ENCODE data around the gene OR5D14.

The OR5D14 gene

DNA sequence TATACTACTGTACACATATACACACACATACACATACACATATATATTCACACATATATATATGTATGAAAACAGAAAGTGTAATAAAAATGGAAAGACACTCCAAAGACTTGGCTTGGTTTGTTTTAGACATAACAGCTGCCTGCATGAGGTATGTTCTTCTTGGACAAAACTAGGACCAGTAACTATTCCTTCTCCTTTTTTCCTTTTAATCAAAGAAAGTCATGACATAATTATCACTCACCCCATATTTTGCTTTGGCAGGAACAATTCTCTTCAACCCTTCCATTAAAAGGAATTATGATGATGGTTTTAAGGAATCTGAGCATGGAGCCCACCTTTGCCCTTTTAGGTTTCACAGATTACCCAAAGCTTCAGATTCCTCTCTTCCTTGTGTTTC is at the start of gene OR5D14:
OR5D14 (plus strand) TSS at position 301 of the 400 bp plus-strand sequence; CDS start at position 301, 0 bp downstream.
- Histone ChIP-seq H3K27me3 (ENCODE audit: control insufficient read depth in 1 of 2, insufficient read depth in 2 of 2, low read length in 2 of 2) (no peaks in the 10 kb centered on the region), H3K4me3 (ENCODE audit: low read depth in 1 of 2, low read length in 2 of 2) (no peak within 1 kb of the TSS), H3K4me1 (ENCODE audit: insufficient read depth, low read length) (no peaks in the 10 kb centered on the region), H3K9me3 (ENCODE audit: low read length) (no peaks in the 10 kb centered on the region), H3K27ac (ENCODE audit: low read depth, low read length) (no peak within 1 kb of the TSS), H3K36me3 (ENCODE audit: insufficient read depth, low read length) (no peaks in the 10 kb centered on the region), H3K9ac (ENCODE audit: low read length) (no peak within 1 kb of the TSS)

DNA sequence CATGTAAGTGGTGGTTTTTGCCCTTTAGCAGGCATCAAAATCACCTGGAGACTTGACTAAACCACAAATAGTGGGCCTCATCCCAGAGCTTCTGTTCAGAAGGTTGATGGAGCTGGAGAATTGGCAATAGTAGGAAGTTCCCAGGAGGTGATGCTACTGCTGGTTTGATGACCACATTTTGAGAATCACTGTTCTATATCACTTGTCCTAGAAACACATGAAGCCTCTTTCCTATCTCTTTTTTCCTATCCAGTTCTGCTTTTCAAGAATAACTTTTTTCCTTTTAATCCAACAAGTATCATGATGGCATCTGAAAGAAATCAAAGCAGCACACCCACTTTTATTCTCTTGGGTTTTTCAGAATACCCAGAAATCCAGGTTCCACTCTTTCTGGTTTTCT is 22.2 kb upstream of the OR5D14 start, which contains the start of gene OR5D13:
OR5D13 (plus strand) TSS at position 301 of the 400 bp plus-strand sequence; CDS start at position 301, 0 bp downstream.
- no peaks in the 10 kb centered on the region for H3K9me3 ChIP-seq (ENCODE audit: low read length)
- no peak within 1 kb of the TSS for H3K9ac ChIP-seq (ENCODE audit: low read length)
- H3K36me3 ChIP-seq (ENCODE audit: insufficient read depth, low read length) = no peaks in the 10 kb centered on the region
- no peaks in the 10 kb centered on the region for H3K27me3 ChIP-seq (ENCODE audit: control insufficient read depth in 1 of 2, insufficient read depth in 2 of 2, low read length in 2 of 2)
- H3K4me1 ChIP-seq (ENCODE audit: insufficient read depth, low read length) = no peaks in the 10 kb centered on the region
- no peak within 1 kb of the TSS for H3K27ac ChIP-seq (ENCODE audit: low read depth, low read length)
- H3K4me3 ChIP-seq (ENCODE audit: low read depth in 1 of 2, low read length in 2 of 2) = no peak within 1 kb of the TSS

DNA sequence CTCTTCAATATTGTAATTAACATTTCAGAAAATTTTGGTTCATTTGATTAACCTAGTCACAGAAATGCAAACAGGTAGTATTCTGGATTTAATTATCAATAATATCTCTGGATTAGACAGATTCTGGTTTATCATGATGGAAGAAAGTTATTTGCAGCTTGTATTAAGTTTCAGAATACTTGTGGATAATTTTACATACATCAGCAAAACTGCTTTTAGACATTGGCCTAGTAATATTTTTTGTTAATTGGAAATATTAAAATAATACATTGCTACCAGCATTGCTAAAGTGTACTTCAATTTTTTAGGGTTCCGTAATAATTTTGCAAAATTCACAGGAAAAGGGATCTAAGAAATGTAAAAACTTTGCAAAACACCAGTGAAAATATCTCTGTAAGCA is 3.8 kb upstream of the OR5D14 start:
- Histone ChIP-seq H3K9me3 (ENCODE audit: low read length) (no peaks in the 10 kb centered on the region), H3K9ac (ENCODE audit: low read length) (no peak overlapping the region), H3K4me1 (ENCODE audit: insufficient read depth, low read length) (no peaks in the 10 kb centered on the region), H3K27ac (ENCODE audit: low read depth, low read length) (no peak overlapping the region), H3K4me3 (ENCODE audit: low read depth in 1 of 2, low read length in 2 of 2) (no peak overlapping the region), H3K27me3 (ENCODE audit: control insufficient read depth in 1 of 2, insufficient read depth in 2 of 2, low read length in 2 of 2) (no peaks in the 10 kb centered on the region), H3K36me3 (ENCODE audit: insufficient read depth, low read length) (no peaks in the 10 kb centered on the region)

DNA sequence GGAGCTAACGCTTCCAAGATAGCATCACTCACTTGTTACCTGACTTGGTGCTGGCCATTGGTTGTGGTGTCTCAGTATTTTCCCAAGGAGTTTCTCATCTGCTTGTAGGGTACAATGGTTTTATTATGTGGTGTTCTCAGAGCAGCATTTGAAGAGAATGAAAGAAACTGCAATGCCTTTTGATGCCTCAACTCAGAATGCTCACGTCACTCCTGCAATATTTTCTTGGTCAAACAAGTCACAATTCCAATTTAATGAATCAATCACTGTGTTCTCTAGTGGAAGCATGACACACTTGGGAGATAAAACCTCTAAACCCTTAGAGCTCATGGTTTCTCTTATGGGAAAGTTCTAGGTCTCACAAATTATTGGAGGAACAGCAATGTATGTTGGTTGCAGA is 2.0 kb upstream of the OR5D14 start:
- no peak overlapping the region for H3K27ac ChIP-seq (ENCODE audit: low read depth, low read length)

DNA sequence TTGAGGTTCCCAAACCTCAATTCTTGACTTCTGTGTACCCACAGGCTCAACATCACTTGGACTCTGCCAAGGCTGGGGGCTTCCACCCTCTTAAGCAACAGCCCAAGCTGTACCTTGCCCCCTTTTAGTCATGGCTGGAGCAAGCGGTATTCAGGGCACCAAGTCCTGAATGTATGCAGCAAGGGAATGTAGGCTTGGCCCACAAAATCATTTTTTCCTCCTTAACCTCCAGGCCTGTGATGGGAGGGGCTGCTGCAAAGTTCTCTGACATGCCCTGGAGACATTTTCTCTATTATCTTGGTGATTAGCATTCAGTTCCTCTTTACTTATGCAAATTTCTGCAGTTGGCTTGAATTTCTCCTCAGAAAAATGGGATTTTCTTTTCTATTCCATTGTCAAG is 10.9 kb downstream of the OR5D14 start:
- Histone ChIP-seq H3K36me3 (ENCODE audit: insufficient read depth, low read length) (no peaks in the 10 kb centered on the region), H3K4me1 (ENCODE audit: insufficient read depth, low read length) (no peaks in the 10 kb centered on the region), H3K27me3 (ENCODE audit: control insufficient read depth in 1 of 2, insufficient read depth in 2 of 2, low read length in 2 of 2) (no peaks in the 10 kb centered on the region), H3K27ac (ENCODE audit: low read depth, low read length) (no peak overlapping the region), H3K4me3 (ENCODE audit: low read depth in 1 of 2, low read length in 2 of 2) (no peak overlapping the region), H3K9ac (ENCODE audit: low read length) (no peak overlapping the region), H3K9me3 (ENCODE audit: low read length) (no peaks in the 10 kb centered on the region)

More for the DNA sequence above, 2.0 kb upstream of the OR5D14 start:
- Histone ChIP-seq H3K27me3 (ENCODE audit: control insufficient read depth in 1 of 2, insufficient read depth in 2 of 2, low read length in 2 of 2) (no peaks in the 10 kb centered on the region), H3K4me3 (ENCODE audit: low read depth in 1 of 2, low read length in 2 of 2) (no peak overlapping the region), H3K36me3 (ENCODE audit: insufficient read depth, low read length) (no peaks in the 10 kb centered on the region), H3K4me1 (ENCODE audit: insufficient read depth, low read length) (no peaks in the 10 kb centered on the region), H3K9me3 (ENCODE audit: low read length) (no peaks in the 10 kb centered on the region), H3K9ac (ENCODE audit: low read length) (no peak overlapping the region)

DNA sequence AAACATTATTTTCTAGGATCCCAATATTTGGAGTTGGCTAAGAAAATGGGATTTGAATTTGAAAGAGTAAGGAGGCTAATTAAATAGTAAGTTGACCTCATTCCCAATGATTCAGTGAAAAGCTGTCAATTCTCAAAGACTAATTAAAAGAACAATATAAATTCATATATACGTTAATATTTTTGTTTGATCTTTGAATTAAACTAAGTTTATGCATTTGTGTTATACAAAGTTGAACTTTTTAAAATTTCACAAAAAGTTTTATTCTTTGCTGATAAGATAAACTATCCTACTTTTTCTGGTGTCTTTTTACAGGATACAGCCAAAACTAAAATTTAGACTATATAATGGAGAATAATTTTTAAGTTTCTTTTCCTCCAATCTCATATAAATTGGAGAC is 15.7 kb downstream of the OR5D14 start, which contains the start of gene OR5L1:
OR5L1 (plus strand) TSS at position 301 of the 400 bp plus-strand sequence. CDS start 100 bp downstream, outside the sequence.
- no peak within 1 kb of the TSS for H3K9ac ChIP-seq (ENCODE audit: low read length)
- H3K27me3 ChIP-seq (ENCODE audit: control insufficient read depth in 1 of 2, insufficient read depth in 2 of 2, low read length in 2 of 2) = no peaks in the 10 kb centered on the region
- no peaks in the 10 kb centered on the region for H3K9me3 ChIP-seq (ENCODE audit: low read length)
- H3K27ac ChIP-seq (ENCODE audit: low read depth, low read length) = no peak within 1 kb of the TSS
- no peaks in the 10 kb centered on the region for H3K36me3 ChIP-seq (ENCODE audit: insufficient read depth, low read length)
- H3K4me3 ChIP-seq (ENCODE audit: low read depth in 1 of 2, low read length in 2 of 2) = no peak within 1 kb of the TSS
- H3K4me1 ChIP-seq (ENCODE audit: insufficient read depth, low read length) = no peaks in the 10 kb centered on the region

DNA sequence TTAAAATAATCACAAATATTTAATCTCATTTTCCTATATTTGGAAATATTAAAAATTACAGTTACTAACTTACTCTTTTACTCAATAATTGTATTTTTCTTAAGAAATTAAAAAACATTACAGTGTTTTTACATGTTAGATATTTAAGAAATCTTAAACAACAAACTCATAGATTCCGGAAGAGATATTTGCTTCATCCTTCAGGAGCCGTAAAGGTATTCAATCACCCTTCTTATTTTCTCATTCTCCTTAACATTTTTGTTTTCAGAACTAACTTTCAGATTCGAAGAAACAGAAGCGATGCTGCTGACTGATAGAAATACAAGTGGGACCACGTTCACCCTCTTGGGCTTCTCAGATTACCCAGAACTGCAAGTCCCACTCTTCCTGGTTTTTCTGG is 24.0 kb downstream of the OR5D14 start, which contains the start of gene OR5D18:
OR5D18 (plus strand) TSS at position 301 of the 400 bp plus-strand sequence; CDS start at position 301, 0 bp downstream.
- H3K9ac ChIP-seq (ENCODE audit: low read length) = no peak within 1 kb of the TSS
- no peak within 1 kb of the TSS for H3K27ac ChIP-seq (ENCODE audit: low read depth, low read length)
- H3K4me1 ChIP-seq (ENCODE audit: insufficient read depth, low read length) = no peaks in the 10 kb centered on the region
- H3K4me3 ChIP-seq (ENCODE audit: low read depth in 1 of 2, low read length in 2 of 2) = no peak within 1 kb of the TSS
- H3K9me3 ChIP-seq (ENCODE audit: low read length) = no peaks in the 10 kb centered on the region
- H3K36me3 ChIP-seq (ENCODE audit: insufficient read depth, low read length) = no peaks in the 10 kb centered on the region
- no peaks in the 10 kb centered on the region for H3K27me3 ChIP-seq (ENCODE audit: control insufficient read depth in 1 of 2, insufficient read depth in 2 of 2, low read length in 2 of 2)

DNA sequence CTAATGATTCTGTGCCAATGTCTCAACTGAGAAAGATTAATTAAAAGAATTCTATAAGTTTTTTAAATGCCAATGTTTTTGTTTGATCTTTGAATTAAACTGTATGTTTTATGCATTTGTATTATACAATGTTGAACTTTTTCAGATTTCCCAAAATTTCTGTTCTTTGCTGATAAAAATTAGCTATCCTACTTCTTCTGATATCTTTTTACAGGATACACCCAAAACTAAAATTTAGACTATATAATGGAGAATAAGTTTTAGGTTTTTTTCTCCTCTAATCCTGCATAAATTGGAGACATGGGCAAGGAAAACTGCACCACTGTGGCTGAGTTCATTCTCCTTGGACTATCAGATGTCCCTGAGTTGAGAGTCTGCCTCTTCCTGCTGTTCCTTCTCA is 31.6 kb downstream of the OR5D14 start, which contains the start of gene OR5L2:
OR5L2 (plus strand) TSS at position 301 of the 400 bp plus-strand sequence; CDS start at position 301, 0 bp downstream.
- Histone ChIP-seq H3K9ac (ENCODE audit: low read length) (no peak within 1 kb of the TSS), H3K27me3 (ENCODE audit: control insufficient read depth in 1 of 2, insufficient read depth in 2 of 2, low read length in 2 of 2) (no peaks in the 10 kb centered on the region), H3K36me3 (ENCODE audit: insufficient read depth, low read length) (no peaks in the 10 kb centered on the region), H3K9me3 (ENCODE audit: low read length) (no peaks in the 10 kb centered on the region), H3K4me1 (ENCODE audit: insufficient read depth, low read length) (no peaks in the 10 kb centered on the region), H3K27ac (ENCODE audit: low read depth, low read length) (no peak within 1 kb of the TSS), H3K4me3 (ENCODE audit: low read depth in 1 of 2, low read length in 2 of 2) (no peak within 1 kb of the TSS)

DNA sequence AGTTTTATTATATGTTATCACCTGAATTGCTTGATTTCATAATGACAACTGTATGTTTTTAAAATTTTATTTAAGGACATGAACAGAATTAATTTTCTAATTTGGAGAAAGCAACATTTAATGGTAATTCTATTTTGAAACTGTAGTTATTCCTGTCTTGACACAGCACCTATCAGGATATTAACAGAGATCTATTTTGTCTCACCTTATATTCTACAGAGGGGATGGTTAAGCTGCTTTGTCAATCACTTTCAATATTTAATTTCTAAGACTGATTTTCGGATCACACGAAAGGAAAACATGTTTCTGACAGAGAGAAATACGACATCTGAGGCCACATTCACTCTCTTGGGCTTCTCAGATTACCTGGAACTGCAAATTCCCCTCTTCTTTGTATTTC is 43.1 kb downstream of the OR5D14 start, which contains the start of gene OR5D16:
OR5D16 (plus strand) TSS at position 301 of the 400 bp plus-strand sequence; CDS start at position 301, 0 bp downstream.
- Histone ChIP-seq H3K4me3 (ENCODE audit: low read depth in 1 of 2, low read length in 2 of 2) (no peak within 1 kb of the TSS), H3K9ac (ENCODE audit: low read length) (no peak within 1 kb of the TSS), H3K36me3 (ENCODE audit: insufficient read depth, low read length) (no peaks in the 10 kb centered on the region), H3K4me1 (ENCODE audit: insufficient read depth, low read length) (no peaks in the 10 kb centered on the region), H3K27me3 (ENCODE audit: control insufficient read depth in 1 of 2, insufficient read depth in 2 of 2, low read length in 2 of 2) (no peaks in the 10 kb centered on the region), H3K27ac (ENCODE audit: low read depth, low read length) (no peak within 1 kb of the TSS), H3K9me3 (ENCODE audit: low read length) (no peaks in the 10 kb centered on the region)

Data from muscle layer of colon (tissue), 2 donors.